HG02571 (cell line): Measurements from ENCODE around the gene RPL34.
"Not testable (repeated sequence)": the region's sequence is repeated elsewhere in the genome, so short reads cannot be mapped to it uniquely, and the experiment has no call there.

Source experiments
- ATAC-seq: cut with Tn5 transposase; IDR thresholded peaks from one replicate; pipeline ENCODE4 v1.9.1; 2021; ENCODE audit warnings: mild to moderate bottlenecking, moderate library complexity; ENCODE audit not compliant: unreplicated experiment

The RPL34 gene

GRCh38 chr4:108620101-108620932 is at the start of gene RPL34:
Gene RPL34 (plus strand): TSS chr4:108620576. CDS start chr4:108621960, 1,384 bp downstream.
- peak; percentile 100 for ATAC-seq

- no peak for ATAC-seq
These were observed 49.3 kb upstream of the RPL34 start for GRCh38 chr4:108570993-108571569.

- no peak for ATAC-seq
These were observed 46.0 kb upstream of the RPL34 start for GRCh38 chr4:108574402-108574801.

DNA sequence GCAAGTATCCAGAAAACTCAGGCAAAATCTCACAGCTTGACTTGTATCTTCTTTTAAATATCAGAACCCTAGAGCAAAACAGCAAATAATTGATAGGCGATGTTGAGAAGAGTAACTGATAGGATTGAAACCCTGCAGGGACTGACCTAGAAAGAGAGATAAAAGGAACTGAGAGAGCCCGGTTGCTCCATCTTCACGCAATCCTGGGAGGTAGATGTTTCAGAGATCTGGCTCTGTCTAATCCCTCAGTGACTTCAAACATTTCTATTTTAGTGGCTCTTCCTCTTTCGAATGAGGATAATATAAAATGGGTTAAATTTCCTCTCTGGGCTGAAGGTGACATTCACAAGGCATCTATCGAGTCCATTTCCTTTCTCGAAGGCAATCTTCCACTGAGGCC is 39.3 kb upstream of the RPL34 start:
- no peak for ATAC-seq

GRCh38 chr4:108586778-108587177 is 33.6 kb upstream of the RPL34 start:
- ATAC-seq: no peak

- ATAC-seq: no peak
These were observed 31.5 kb upstream of the RPL34 start for GRCh38 chr4:108588878-108589277.

GRCh38 chr4:108589961-108590360 is 30.4 kb upstream of the RPL34 start:
- ATAC-seq: no peak

GRCh38 chr4:108590776-108591175 is 29.6 kb upstream of the RPL34 start:
- no peak for ATAC-seq

DNA sequence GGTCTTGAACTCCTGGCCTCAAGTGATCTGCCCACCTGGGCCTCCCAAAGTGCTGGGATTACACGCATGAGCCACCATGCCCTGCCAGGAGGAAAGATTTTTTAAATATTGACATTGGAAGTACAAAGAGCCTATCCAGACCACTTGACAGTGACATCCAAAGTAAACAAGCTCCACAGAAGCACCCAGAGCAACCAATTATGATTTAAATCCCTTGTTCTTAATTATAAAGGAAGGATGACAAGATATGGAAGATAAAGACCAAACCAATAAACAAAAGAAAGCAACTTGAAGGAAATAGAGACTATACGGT is 27.7 kb upstream of the RPL34 start:
- ATAC-seq: no peak

DNA sequence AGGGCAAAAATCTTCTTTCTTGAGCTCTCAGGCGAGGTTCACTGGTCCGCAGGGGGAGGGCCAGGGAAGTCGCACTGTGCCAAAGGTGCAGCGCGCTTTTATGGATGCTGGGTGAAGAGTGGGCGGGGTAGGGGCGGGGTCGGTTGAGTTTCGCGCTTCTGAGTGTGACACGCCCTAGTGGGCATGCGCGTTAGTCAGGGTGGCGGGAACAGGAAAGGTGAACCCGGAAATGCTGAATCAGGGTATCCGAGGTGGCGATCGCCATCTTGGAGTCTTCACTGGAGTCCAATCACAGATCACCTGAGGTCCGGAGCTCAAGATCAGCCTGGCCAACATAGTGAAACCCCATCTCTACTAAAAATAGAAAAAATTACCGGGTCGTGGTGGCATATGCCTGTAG is 26.1 kb upstream of the RPL34 start:
- not testable (repeated sequence) for ATAC-seq

- no peak for ATAC-seq
These were observed 24.0 kb upstream of the RPL34 start for GRCh38 chr4:108596344-108596743.

GRCh38 chr4:108601106-108601505 is 19.3 kb upstream of the RPL34 start:
- no peak for ATAC-seq

- ATAC-seq: no peak
These were observed 18.8 kb upstream of the RPL34 start for GRCh38 chr4:108601532-108601931.

- no peak for ATAC-seq
These were observed 18.2 kb upstream of the RPL34 start for GRCh38 chr4:108602163-108602562.

DNA sequence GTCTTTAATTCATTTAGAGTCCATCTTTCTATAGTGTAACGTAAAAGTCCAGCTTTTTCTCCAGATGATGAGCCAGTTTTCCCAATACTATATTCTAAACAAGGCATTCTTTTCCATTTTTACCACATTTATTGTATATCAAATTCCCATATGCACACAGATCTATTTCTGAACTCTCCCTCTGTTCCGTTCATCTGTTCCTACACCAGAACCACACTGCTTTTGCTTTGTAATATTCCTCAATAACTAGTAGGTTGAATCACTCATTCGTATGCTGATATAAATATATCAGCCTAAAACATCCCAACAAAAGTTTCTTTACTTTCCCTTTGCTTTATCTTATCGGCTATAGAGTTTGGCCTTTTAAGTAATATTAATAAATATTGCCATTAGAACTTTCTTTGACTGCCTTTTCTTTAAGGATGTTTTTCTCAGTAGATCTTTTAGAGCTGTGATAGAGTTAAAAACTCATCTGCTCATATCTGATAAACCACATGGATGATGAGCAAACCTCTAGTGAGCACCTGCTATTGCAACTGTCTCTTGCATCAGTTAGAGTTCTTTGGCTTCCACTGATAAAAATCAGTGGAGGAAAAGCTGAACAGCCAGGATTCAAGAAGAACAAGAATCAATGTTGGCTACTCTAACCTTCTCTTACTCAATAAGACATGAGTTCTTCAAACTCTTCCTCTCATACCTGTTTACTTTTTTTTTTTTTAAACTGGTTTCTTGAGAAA is 13.1 kb upstream of the RPL34 start:
- no peak for ATAC-seq

DNA sequence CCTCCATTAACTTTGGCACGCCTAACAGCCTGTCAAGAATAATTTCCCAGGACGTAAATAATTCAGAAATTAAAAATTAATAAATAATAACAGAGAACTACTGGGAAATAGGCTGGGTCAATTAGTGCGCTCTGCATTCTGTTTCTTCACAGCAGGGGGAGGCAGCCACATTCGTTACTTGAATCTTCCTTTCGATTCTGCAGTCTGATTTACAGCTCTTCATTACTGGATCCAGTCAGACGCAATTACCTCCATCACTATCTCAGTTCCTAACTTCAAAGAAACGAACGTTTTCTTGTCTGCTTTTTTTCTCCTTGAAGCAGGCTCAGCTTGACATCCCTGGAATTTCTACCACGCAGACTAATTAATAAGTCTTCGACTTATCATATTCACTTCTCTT is 9.0 kb upstream of the RPL34 start:
- ATAC-seq: no peak

DNA sequence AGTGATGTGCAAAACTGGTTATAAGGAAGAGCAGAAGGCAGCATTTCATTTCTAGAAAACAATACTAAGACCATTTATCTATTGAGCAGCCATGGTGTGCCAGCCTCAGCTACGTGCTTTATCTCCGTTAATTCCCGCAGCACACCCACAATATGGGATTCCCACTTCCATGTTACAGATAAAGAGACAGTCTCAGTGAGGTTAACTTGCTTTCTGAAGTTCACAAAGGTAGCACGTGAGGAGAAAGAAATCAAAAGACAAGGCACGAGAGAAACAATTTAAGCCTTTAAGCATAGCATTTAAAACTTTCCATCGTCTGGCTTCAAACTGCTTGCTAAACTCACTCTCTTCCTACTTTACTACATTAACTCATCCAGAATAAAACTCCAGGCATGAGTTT is 8.0 kb upstream of the RPL34 start:
- ATAC-seq: no peak

DNA sequence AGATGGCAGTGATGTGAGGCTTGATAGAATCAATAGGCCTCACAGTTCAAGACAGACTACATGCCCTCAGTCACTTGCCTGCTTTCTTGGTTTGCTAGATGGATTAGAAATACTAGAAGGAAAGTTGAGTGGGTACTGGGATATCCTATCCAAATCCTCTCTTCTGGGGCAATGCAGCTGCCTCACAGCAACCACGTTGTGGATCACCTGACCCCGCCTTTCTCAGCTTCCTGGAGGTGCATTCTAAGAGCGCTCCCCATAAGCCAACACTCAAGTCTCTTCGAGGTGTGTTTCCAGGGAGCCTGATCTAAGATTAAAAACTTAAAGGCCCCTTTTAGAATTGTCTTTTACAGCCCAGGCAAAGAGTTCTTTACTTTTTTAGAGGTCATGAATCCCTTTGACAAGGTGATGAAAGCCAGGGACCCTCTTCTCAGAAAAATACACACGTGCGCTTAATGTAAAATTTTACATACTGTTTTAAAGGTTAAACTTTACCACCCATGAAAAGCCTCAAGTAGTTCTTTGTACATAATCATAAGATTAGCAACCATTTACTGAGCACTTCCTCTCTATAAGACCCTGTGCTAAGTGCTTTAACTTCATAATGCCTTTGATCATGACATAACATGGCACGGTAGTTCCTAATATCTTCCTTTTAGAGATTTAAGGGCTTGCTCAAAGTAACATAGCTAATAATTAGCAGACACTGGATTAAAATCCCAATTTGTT is 840 bp upstream of the RPL34 start:
- no peak for ATAC-seq

GRCh38 chr4:108620933-108621905 is 843 bp downstream of the RPL34 start:
- peak; percentile 23 for ATAC-seq

GRCh38 chr4:108622022-108622421 is 1.6 kb downstream of the RPL34 start:
- ATAC-seq: no peak
